ENCODE measurements around the gene TAMM41. TPM values are rescaled to one million over a fixed set of nuclear protein-coding genes. Genes with fewer than 3 reads are reported as not detected.
A peak's percentile ranks its signal among the peaks of the same experiment; 100 is the strongest.

TAMM41 gene
- total and polyA plus RNA-seq, 7 experiments from 2014 or later, result 24.4 to 58.0 (median 28.6) TPM

DNA sequence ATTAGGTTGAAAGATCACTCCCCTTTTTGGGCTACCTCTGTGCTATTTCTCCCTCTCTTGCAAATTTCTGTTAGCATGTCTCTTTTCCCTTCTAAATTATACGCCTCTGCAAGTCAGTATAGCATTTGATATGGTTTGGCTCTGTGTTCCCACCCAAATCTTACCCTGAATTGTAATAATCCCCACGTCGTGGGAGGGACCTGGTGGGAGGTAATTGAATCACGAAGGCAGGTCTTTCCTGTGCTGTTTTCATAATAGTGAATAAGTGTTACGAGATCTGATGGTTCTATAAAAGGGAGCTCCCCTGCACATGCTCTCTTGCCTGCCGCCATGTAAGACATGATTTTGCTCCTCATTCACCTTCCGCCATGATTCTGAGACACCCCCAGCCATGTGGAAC is 41.0 kb downstream of the TAMM41 start:
- Mint-ChIP-seq H3K27me3 (no peaks in the 10 kb centered on the region), H3K9me3 (peaks cover 0 to 16% (median 4%) of the 10 kb centered on the region in 11 donors), H3K27ac (peak overlapping the region in 1 of 9 donors; percentile 31), H3K4me1 (peaks cover 0 to 16% (median 4%) of the 10 kb centered on the region in 7 donors), H3K4me3 (no peak overlapping the region), H3K36me3 (peaks cover 30 to 78% (median 62%) of the 10 kb centered on the region in 5 donors)
- Histone ChIP-seq H3K36me3 (ENCODE audit: control insufficient read depth in 2 of 3, insufficient read depth in 3 of 3, low read length in 3 of 3) (peaks cover 0 to 69% (median 4%) of the 10 kb centered on the region in 3 experiments), H3K9me3 (ENCODE audit: control insufficient read depth in 2 of 3, low read length in 3 of 3) (no peaks in the 10 kb centered on the region), H3K4me3 (ENCODE audit: low read length) (no peak overlapping the region), H3K27ac (ENCODE audit: low read depth, low read length) (no peak overlapping the region), H3K4me1 (ENCODE audit: control insufficient read depth in 2 of 2, insufficient read depth in 2 of 2, low read length in 2 of 2) (no peaks in the 10 kb centered on the region), H3K27me3 (ENCODE audit: control insufficient read depth in 2 of 2, insufficient read depth in 2 of 2, low read length in 2 of 2) (no peaks in the 10 kb centered on the region)
- ChIA-PET POLR2A (no interaction called here), CTCF (interaction anchor here (4.0 kb wide), 1 partner anchor 426 kb away, joined by 20 read pairs; no protein-coding TSS in a partner anchor)
- intact Hi-C loops (cut with micrococcal nuclease), result loop anchor here in 1 of 2 donors (2.0 kb wide), 2 partner anchors 35 to 85 kb away; no protein-coding TSS in a partner anchor
- ATAC-seq, result no peak
- DNase-seq, result no peak

DNA sequence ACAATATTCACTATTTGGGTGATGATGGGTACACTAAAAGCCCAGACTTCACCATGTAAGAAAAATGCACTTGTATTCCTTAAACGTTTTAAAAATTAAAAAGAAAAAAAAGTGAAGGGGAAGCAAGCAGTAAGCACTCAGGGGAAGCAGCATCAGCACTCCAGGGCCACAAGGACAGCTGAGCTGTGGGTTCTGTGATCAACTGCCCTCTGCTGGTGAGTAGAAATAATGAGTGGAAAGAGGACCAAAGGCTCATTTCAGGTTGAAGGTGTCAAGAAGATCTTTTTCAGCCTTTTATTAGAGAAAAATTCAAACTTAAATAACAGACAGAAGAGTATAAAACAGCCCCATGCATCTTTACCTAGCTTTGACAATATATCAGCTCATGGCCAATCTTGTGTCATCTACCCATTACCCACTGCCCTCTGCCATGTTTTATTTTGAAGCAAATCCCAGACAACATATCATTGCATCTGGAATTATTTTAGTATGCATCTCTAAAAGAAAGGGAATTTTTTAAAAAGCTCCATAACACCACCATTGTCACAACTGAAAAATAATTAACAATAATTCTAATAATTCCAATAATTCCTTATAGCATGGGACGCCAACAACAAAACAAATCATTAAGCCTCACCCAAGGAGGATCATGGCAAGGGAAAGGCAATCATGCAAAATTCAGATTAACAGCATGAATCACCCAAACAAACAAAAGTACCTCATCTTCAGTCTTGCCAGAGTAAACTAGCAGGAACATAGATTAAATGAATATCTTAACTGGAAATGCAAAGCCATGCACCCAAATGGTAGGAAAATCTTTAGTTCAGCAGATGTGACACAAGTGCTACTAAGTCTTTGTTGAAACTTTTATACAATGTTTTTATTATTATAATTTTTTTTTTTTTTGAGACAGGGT is 42.5 kb downstream of the TAMM41 start:
- H3K27ac ChIP-seq (ENCODE audit: low read depth, low read length), result no peak overlapping the region
- no peaks in the 10 kb centered on the region for H3K27me3 Mint-ChIP-seq
- H3K36me3 Mint-ChIP-seq, result peaks cover 38 to 88% (median 71%) of the 10 kb centered on the region in 5 donors
- no peak overlapping the region for H3K27ac Mint-ChIP-seq
- DNase-seq, result peak in 7 of 9 donors; percentile 30 to 57 (median 44)
- CTCF ChIA-PET, result interaction anchor here (0.7 to 4.0 kb wide), 9 partner anchors 9 to 428 kb away, joined by 3 to 20 read pairs (median 3); no protein-coding TSS in a partner anchor
- H3K9me3 ChIP-seq (ENCODE audit: control insufficient read depth in 2 of 3, low read length in 3 of 3), result peaks cover 0 to 5% (median 0%) of the 10 kb centered on the region in 3 experiments
- no peaks in the 10 kb centered on the region for H3K27me3 ChIP-seq (ENCODE audit: control insufficient read depth in 2 of 2, insufficient read depth in 2 of 2, low read length in 2 of 2)
- no peaks in the 10 kb centered on the region for H3K4me1 ChIP-seq (ENCODE audit: control insufficient read depth in 2 of 2, insufficient read depth in 2 of 2, low read length in 2 of 2)
- H3K4me3 ChIP-seq (ENCODE audit: low read length), result no peak overlapping the region
- POLR2A ChIA-PET, result interaction anchor here (1.0 kb wide), 1 partner anchor 1484 kb away, joined by 3 read pairs; no protein-coding TSS in a partner anchor
- H3K36me3 ChIP-seq (ENCODE audit: control insufficient read depth in 2 of 3, insufficient read depth in 3 of 3, low read length in 3 of 3), result peaks cover 0 to 71% (median 4%) of the 10 kb centered on the region in 3 experiments
- peaks cover 0 to 21% (median 4%) of the 10 kb centered on the region in 7 donors for H3K4me1 Mint-ChIP-seq
- H3K9me3 Mint-ChIP-seq, result peaks cover 0 to 31% (median 13%) of the 10 kb centered on the region in 11 donors
- peak; percentile 85 for ATAC-seq
- intact Hi-C loops (cut with micrococcal nuclease), result loop anchor here (1.0 to 5.0 kb wide), 8 partner anchors 33 to 742 kb away; no protein-coding TSS in a partner anchor
- no peak overlapping the region for H3K4me3 Mint-ChIP-seq

- no peak overlapping the region for H3K27ac ChIP-seq (ENCODE audit: low read depth, low read length)
- H3K4me1 Mint-ChIP-seq, result peaks cover 4 to 23% (median 9%) of the 10 kb centered on the region in 7 donors
- ChIA-PET POLR2A (no interaction called here), CTCF (no interaction called here)
- no peaks in the 10 kb centered on the region for H3K27me3 Mint-ChIP-seq
- H3K36me3 ChIP-seq (ENCODE audit: control insufficient read depth in 2 of 3, insufficient read depth in 3 of 3, low read length in 3 of 3), result peaks cover 0 to 63% (median 7%) of the 10 kb centered on the region in 3 experiments
- DNase-seq (no peak), ATAC-seq (no peak)
- no peak overlapping the region for H3K4me3 ChIP-seq (ENCODE audit: low read length)
- H3K9me3 ChIP-seq (ENCODE audit: control insufficient read depth in 2 of 3, low read length in 3 of 3), result peaks cover 0 to 5% (median 0%) of the 10 kb centered on the region in 3 experiments
- peaks cover 49 to 90% (median 78%) of the 10 kb centered on the region in 5 donors for H3K36me3 Mint-ChIP-seq
- intact Hi-C loops (cut with micrococcal nuclease), result loop anchor here (1.0 to 5.0 kb wide), 3 partner anchors 15 to 737 kb away; partner anchors contain the start of gene TAMM41 (in 1 of the 2)
- peaks cover 0 to 44% (median 15%) of the 10 kb centered on the region in 11 donors for H3K9me3 Mint-ChIP-seq
- H3K4me3 Mint-ChIP-seq, result no peak overlapping the region
- peak overlapping the region in 4 of 9 donors; percentile 10 to 51 (median 18) for H3K27ac Mint-ChIP-seq
- no peaks in the 10 kb centered on the region for H3K27me3 ChIP-seq (ENCODE audit: control insufficient read depth in 2 of 2, insufficient read depth in 2 of 2, low read length in 2 of 2)
- no peaks in the 10 kb centered on the region for H3K4me1 ChIP-seq (ENCODE audit: control insufficient read depth in 2 of 2, insufficient read depth in 2 of 2, low read length in 2 of 2)
These were observed 46.9 kb downstream of the TAMM41 start for GRCh38 chr3:11799791-11800190.

GRCh38 chr3:11794927-11795326 is 51.8 kb downstream of the TAMM41 start:
- ChIA-PET POLR2A (no interaction called here), CTCF (interaction anchor here (0.5 kb wide), 1 partner anchor 41 kb away, joined by 3 read pairs; no protein-coding TSS in a partner anchor)
- Mint-ChIP-seq H3K27ac (no peak overlapping the region), H3K27me3 (no peaks in the 10 kb centered on the region), H3K9me3 (peaks cover 0 to 20% (median 7%) of the 10 kb centered on the region in 11 donors), H3K4me1 (peaks cover 0 to 21% (median 5%) of the 10 kb centered on the region in 7 donors), H3K36me3 (peaks cover 37 to 91% (median 69%) of the 10 kb centered on the region in 5 donors), H3K4me3 (no peak overlapping the region)
- H3K9me3 ChIP-seq (ENCODE audit: control insufficient read depth in 2 of 3, low read length in 3 of 3), result peaks cover 0 to 3% (median 0%) of the 10 kb centered on the region in 3 experiments
- H3K27ac ChIP-seq (ENCODE audit: low read depth, low read length), result no peak overlapping the region
- H3K4me1 ChIP-seq (ENCODE audit: control insufficient read depth in 2 of 2, insufficient read depth in 2 of 2, low read length in 2 of 2), result no peaks in the 10 kb centered on the region
- intact Hi-C loops (cut with micrococcal nuclease), result no loop called here
- no peak for DNase-seq
- no peaks in the 10 kb centered on the region for H3K27me3 ChIP-seq (ENCODE audit: control insufficient read depth in 2 of 2, insufficient read depth in 2 of 2, low read length in 2 of 2)
- no peak overlapping the region for H3K4me3 ChIP-seq (ENCODE audit: low read length)
- peaks cover 6 to 69% (median 7%) of the 10 kb centered on the region in 3 experiments for H3K36me3 ChIP-seq (ENCODE audit: control insufficient read depth in 2 of 3, insufficient read depth in 3 of 3, low read length in 3 of 3)
- no peak for ATAC-seq

DNA sequence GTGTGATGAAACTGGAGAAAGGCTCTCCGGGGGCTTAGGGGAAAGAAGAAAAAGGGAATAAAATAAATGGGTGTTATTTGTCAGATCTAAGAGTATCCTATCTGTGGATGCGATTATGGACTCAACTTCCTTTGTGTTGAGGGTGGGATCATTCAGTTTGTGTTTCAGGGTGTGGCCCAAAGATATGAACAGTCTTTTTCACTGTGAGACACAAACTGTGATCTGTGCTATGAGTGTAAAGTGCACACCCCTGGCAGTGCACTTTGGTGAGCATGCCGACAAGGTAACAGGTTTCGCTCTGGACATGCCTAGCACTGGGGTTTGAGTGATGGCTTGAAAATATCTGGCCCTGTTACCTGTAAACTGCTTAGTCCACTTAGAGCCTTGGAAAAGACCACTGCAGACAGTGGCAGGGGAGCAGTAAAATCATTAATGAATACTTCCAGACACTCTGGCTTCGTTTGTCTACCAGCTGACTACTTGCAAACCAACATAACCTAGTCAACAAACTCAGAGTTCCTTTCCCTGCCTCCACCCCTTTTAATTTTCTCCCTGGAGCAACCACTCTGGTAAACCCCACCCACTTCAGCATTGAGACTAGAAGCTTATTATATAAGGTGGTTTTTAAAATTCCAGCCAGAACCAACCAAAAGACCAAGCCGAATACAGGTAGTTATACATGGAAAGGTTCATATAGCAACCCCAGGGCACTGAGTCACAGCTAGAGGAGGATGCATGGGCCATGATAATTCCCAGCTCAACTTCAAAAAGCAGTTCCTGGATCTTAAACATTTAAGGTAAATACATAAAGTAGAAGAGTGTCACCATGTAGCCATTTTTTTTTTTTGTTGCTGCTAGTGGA is 55.1 kb downstream of the TAMM41 start:
- POLR2A ChIA-PET, result interaction anchor here (0.5 kb wide), 1 partner anchor 273 kb away, joined by 4 read pairs; no protein-coding TSS in a partner anchor
- CTCF ChIA-PET, result no interaction called here
- no peaks in the 10 kb centered on the region for H3K27me3 Mint-ChIP-seq
- H3K27ac Mint-ChIP-seq, result peak overlapping the region in 1 of 9 donors; percentile 5
- H3K9me3 ChIP-seq (ENCODE audit: control insufficient read depth in 2 of 3, low read length in 3 of 3), result no peaks in the 10 kb centered on the region
- no peak for DNase-seq
- H3K4me3 Mint-ChIP-seq, result no peak overlapping the region
- intact Hi-C loops (cut with micrococcal nuclease), result no loop called here
- H3K4me1 ChIP-seq (ENCODE audit: control insufficient read depth in 2 of 2, insufficient read depth in 2 of 2, low read length in 2 of 2), result no peaks in the 10 kb centered on the region
- peaks cover 0 to 8% (median 0%) of the 10 kb centered on the region in 11 donors for H3K9me3 Mint-ChIP-seq
- peaks cover 7 to 79% (median 8%) of the 10 kb centered on the region in 3 experiments for H3K36me3 ChIP-seq (ENCODE audit: control insufficient read depth in 2 of 3, insufficient read depth in 3 of 3, low read length in 3 of 3)
- ATAC-seq, result no peak
- no peak overlapping the region for H3K4me3 ChIP-seq (ENCODE audit: low read length)
- H3K27ac ChIP-seq (ENCODE audit: low read depth, low read length), result no peak overlapping the region
- H3K4me1 Mint-ChIP-seq, result peaks cover 0 to 14% (median under 1%) of the 10 kb centered on the region in 7 donors
- H3K27me3 ChIP-seq (ENCODE audit: control insufficient read depth in 2 of 2, insufficient read depth in 2 of 2, low read length in 2 of 2), result no peaks in the 10 kb centered on the region
- H3K36me3 Mint-ChIP-seq, result peaks cover 30 to 90% (median 62%) of the 10 kb centered on the region in 5 donors

All from naive thymus-derived CD4-positive, alpha-beta T cell (primary cell).